ENCODE results near the gene SEMA5A.

GRCh38 chr5:9063615-9064245 is 482.1 kb downstream of the SEMA5A start:
- TF ChIP-seq CTCF (IDR thresholded peaks at IDR 0.05; ENCODE audit: control extremely low read depth in 1 of 3, insufficient read depth in 1 of 3, low read depth in 1 of 3, low read length in 3 of 3) = no peak
- no peak for TF ChIP-seq ZNF274 (IDR thresholded peaks at IDR 0.05; ENCODE audit: borderline replicate concordance, extremely low read depth, low read length)
- no peak for TF ChIP-seq NANOG (IDR thresholded peaks at IDR 0.05; ENCODE audit: insufficient read depth, low read depth, low read length, poor library complexity, severe bottlenecking)
- no peak for TF ChIP-seq NRF1 (IDR thresholded peaks at IDR 0.05; ENCODE audit: low read depth, low read length)
- TF ChIP-seq CBX8 (IDR thresholded peaks at IDR 0.05; ENCODE audit: borderline replicate concordance, low read depth, low read length) = no peak
- TF ChIP-seq BRCA1 (IDR thresholded peaks at IDR 0.05; ENCODE audit: low read depth, low read length) = no peak
- no peak for TF ChIP-seq JUND (IDR thresholded peaks at IDR 0.05; ENCODE audit: low read length)
- no peak for TF ChIP-seq TBP (IDR thresholded peaks at IDR 0.05; ENCODE audit: low read depth, low read length)
- no peak for TF ChIP-seq GABPA (IDR thresholded peaks at IDR 0.05; ENCODE audit: borderline replicate concordance, insufficient read depth, low read length)
- no peak for TF ChIP-seq SUZ12 (IDR thresholded peaks at IDR 0.05; ENCODE audit: low read length)
- no peak for TF ChIP-seq TCF12 (IDR thresholded peaks at IDR 0.05; ENCODE audit: low read depth, low read length)
- no peak for TF ChIP-seq EP300 (IDR thresholded peaks at IDR 0.05; ENCODE audit: borderline replicate concordance in 1 of 2, low read depth in 2 of 2, low read length in 2 of 2)

Measured in H1 (cell line).